Measurements from ENCODE around the gene RABEP2. TPM values are rescaled to one million over a fixed set of nuclear protein-coding genes. Genes with fewer than 3 reads are reported as not detected.

Gene RABEP2
- total and polyA plus RNA-seq, 9 of the 15 experiments (the other 6 are each of a cell fraction or from before 2014, with no cell fraction given) = 0.15 to 13.4 (median 3.5) TPM

- no peaks in the 10 kb centered on the region for H3K9me3 ChIP-seq (replicated peaks; ENCODE audit: control insufficient read depth, insufficient read depth, low read depth, low read length)
- in situ Hi-C loops (cut with MboI) (loop anchor here (25.0 kb wide), 1 partner anchor 495 kb away; no protein-coding TSS in a partner anchor), intact Hi-C loops (cut with micrococcal nuclease) (no loop called here)
- no peak within 1 kb of the TSS for H2AFZ ChIP-seq (ENCODE audit: low read depth, low read length)
- no peak for ATAC-seq
- peaks cover 9% of the 10 kb centered on the region for H3K79me2 ChIP-seq (ENCODE audit: control insufficient read depth, insufficient read depth, low read length)
- no peaks in the 10 kb centered on the region for H3K27me3 ChIP-seq (ENCODE audit: control insufficient read depth in 2 of 2, insufficient read depth in 2 of 2, low read length in 2 of 2)
- peak within 1 kb of the TSS in 1 of 2 experiments; percentile 53; a peak in 2 of 4 replicates for H3K9ac ChIP-seq (ENCODE audit: insufficient read depth in 1 of 2, low read depth in 2 of 2, low read length in 2 of 2)
- WGBS (ENCODE audit: insufficient coverage, low coverage, missing lambda C conversion rate) = 88% methylated on average over 6 of the region's 10 CpGs
- peak; percentile 64 for TF ChIP-seq RBM25 (IDR thresholded peaks at IDR 0.05; ENCODE audit: low read depth, low read length, severe bottlenecking)
- TF ChIP-seq ZFP36 (IDR thresholded peaks at IDR 0.05; ENCODE audit: low read depth, low read length, partially characterized antibody) = peak; percentile 61
- no peak for TF ChIP-seq RBM14 (IDR thresholded peaks at IDR 0.05; ENCODE audit: borderline replicate concordance, insufficient read depth, low read depth, low read length)
- no peak for TF ChIP-seq CBX2 (IDR thresholded peaks at IDR 0.05; ENCODE audit: insufficient read depth, low read length, poor library complexity, severe bottlenecking)
- TF ChIP-seq BCOR (IDR thresholded peaks at IDR 0.05) = peak; percentile 15; the same call in 1 of the 2 replicates
- no peak for DNase-seq (ENCODE audit: extremely low read depth in 1 of 4, low spot score in 3 of 4)
- no peaks in the 10 kb centered on the region for H4K20me1 ChIP-seq (replicated peaks; ENCODE audit: control insufficient read depth, insufficient read depth, low read length)
- no TSS peak for BruUV-seq (replicated peaks)
- POLR2A ChIA-PET = interaction anchor here (0.6 to 0.9 kb wide), 2 partner anchors 69 to 1149 kb away, joined by 3 to 4 read pairs; partner anchors contain the start of gene SH2B1
- H3K4me3 ChIP-seq = no peak within 1 kb of the TSS
- H3K36me3 ChIP-seq (ENCODE audit: control insufficient read depth, insufficient read depth, low read length) = no peaks in the 10 kb centered on the region
- no peak within 1 kb of the TSS for H3K27ac ChIP-seq (ENCODE audit: extremely low read depth, low read depth, low read length)
- CTCF ChIA-PET (ENCODE audit: low intra/inter-chr PET ratio) = no interaction called here
- FAIRE-seq = no peak
- no peaks in the 10 kb centered on the region for H3K9me1 ChIP-seq (ENCODE audit: control insufficient read depth, insufficient read depth, low read length)
- H3K4me2 ChIP-seq (ENCODE audit: insufficient read depth, low read length) = no peak within 1 kb of the TSS
- H3K4me1 ChIP-seq (replicated peaks in 1 of 2; ENCODE audit: control insufficient read depth in 2 of 2, insufficient read depth in 2 of 2, low read length in 2 of 2) = peaks cover 5 to 29% of the 10 kb centered on the region in 2 experiments; a peak in 4 of 5 replicates
Observed at GRCh38 chr16:28931801-28932225, 6.8 kb upstream of the RABEP2 start, which contains the start of gene CD19. Gene CD19 (plus strand): TSS chr16:28931971. CDS start chr16:28932001, 30 bp downstream.
